ENCODE data around the gene CNTNAP2. TPM values are rescaled to one million over a fixed set of nuclear protein-coding genes. Genes with fewer than 3 reads are reported as not detected.
A peak's percentile ranks its signal among the peaks of the same experiment; 100 is the strongest.

Gene CNTNAP2
- total RNA-seq, 2 donors from 2014 or later: 3.5 to 4.0 TPM

- intact Hi-C loops (cut with DNase I, micrococcal nuclease): no loop called here
- ATAC-seq (no peak), DNase-seq (no peak)
These were observed 2139.8 kb downstream of the CNTNAP2 start for GRCh38 chr7:148256433-148256832.

GRCh38 chr7:148260599-148260998 lies 2144.0 kb downstream of the CNTNAP2 start:
- DNase-seq: no peak
- no peak for ATAC-seq
- intact Hi-C loops (cut with DNase I, micrococcal nuclease): no loop called here

DNA sequence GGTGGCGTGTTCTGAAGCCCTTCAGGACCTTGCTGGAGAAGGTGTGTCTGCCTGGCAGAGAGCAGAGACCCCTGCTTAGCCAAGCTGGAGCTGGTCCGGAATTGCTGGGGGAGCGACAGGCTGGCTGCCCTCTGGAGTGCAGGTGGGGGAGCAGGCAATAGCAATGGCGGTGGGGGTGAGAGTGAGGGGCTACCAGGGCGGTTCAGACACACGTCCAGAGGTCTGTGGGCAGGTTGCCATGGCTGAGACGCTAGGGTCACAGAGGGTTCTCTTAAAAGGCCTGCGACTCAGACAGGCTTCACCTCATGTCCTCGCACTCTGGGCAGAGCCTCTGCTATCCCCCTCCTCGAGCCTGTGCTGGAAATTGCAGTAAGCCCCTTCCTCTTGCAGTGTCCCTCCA lies 2144.9 kb downstream of the CNTNAP2 start:
- ATAC-seq (no peak), DNase-seq (no peak)
- intact Hi-C loops (cut with DNase I, micrococcal nuclease): no loop called here

- DNase-seq: no peak
These were observed 2145.5 kb downstream of the CNTNAP2 start for GRCh38 chr7:148261996-148262688.

GRCh38 chr7:148262721-148263229 lies 2146.2 kb downstream of the CNTNAP2 start:
- peak; percentile 74 for ATAC-seq
- intact Hi-C loops (cut with DNase I, micrococcal nuclease): no loop called here
- DNase-seq: peak; percentile 36 to 70

More at GRCh38 chr7:148261996-148262688, 2145.5 kb downstream of the CNTNAP2 start:
- ATAC-seq: no peak
- intact Hi-C loops (cut with DNase I, micrococcal nuclease): no loop called here

DNA sequence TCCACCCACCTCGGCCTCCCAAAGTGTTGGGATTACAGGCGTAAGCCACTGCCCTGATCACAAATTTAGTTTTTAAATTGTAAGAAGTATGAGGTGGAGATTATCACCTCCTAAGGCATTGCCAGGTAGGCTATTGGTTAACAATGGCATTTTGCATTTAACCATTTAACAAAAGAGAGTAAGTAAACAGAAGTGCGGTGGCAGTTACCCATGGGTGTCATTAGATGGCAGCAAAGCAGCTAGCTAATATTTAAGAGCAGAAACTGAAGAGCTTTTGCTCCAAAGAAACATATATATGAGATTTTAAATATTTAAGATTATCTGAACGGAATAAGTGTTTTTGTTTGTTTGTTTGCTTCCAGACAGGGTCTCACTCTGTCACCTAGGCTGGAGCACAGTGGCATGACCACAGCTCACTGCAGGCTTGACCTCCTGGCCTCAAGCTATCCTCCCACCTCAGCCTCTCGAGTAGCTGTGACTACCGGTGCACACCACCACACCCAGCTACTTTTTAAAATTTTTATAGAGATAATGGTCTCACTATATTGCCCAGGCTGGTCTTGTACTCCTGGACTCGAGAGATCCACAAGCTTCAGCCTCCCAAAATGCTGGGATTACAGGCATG lies 2148.4 kb downstream of the CNTNAP2 start:
- intact Hi-C loops (cut with DNase I, micrococcal nuclease): no loop called here
- DNase-seq (no peak), ATAC-seq (peak; percentile 62)

DNA sequence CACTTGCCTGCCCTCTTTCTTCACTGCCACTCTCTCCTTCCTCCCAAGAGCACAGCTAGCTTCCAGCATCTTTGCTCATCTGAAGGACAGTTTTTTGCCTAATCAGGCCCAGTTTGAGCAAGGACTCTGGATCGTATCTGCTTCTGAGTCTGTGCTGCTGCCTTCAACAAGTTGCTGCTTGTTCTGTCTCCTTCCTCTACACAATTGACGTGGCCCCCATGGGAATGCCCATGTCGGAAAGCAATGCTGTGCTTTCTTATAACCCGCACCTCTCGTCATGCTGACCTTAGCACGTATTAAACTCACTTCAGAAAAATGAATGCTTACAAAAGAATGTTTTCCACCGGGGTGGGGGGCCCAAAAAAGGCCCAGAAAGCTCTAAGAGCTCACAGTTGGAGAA lies 2149.3 kb downstream of the CNTNAP2 start:
- no peak for ATAC-seq
- intact Hi-C loops (cut with DNase I, micrococcal nuclease): no loop called here

DNA sequence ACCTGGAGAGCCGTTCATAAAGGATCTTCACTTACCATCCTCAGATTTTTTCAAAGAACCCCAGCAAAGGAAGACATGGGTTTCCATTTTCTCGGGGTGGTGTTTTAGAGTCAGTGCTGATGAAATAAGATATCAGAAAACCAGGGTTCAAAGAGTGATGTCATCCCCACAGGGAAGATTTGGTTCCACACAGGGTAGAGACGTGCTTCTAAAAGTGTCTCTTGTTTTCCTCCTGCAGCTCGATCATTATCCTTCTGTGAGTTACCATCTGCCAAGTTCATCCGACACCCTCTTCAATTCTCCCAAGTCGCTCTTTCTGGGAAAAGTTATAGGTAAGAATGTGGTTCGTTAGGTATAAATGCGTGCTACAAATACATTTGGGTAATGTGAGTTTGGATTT lies 2150.2 kb downstream of the CNTNAP2 start:
- ATAC-seq (no peak), DNase-seq (no peak)
- intact Hi-C loops (cut with DNase I, micrococcal nuclease): no loop called here

More for the DNA sequence above, 2149.3 kb downstream of the CNTNAP2 start:
- no peak for DNase-seq

DNA sequence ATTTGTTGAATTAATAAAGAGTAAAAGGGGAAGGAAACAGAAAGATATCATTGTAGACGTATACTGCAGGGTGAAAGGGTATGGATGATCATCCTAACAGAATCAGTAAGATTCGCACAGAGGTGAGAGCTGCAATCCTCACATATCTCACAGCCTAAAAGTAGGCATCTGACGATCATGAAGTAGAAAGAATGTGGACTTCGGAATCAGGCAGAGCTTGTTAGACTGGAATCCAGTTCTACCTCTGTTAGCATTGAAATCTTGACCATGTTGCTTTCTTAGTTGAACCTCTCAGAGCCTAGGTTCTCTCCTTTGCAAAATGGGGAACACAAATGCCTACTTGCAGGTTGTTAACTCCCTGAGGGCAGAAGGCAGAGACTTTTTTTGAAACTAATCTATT lies 2154.0 kb downstream of the CNTNAP2 start:
- ATAC-seq: no peak
- intact Hi-C loops (cut with DNase I, micrococcal nuclease): no loop called here
- no peak for DNase-seq

DNA sequence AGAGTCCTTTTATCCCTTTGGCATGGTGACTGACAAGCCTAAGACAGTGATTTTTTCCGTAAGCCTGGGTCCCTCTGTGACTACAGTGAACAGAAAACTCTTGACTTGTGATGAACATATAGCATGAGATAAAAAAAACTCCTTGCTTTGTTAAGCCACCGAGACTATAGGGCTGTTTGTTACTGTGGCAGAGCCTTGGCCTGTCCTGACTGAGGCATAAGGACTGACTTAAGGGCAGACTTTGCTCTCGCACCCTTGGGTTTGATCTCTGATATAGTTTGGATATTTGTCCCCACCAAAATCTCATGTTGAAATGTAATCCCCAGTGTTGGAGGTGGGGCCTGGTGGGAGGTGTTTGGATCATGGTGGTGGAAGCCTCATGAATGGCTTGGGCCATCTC lies 2157.5 kb downstream of the CNTNAP2 start:
- ATAC-seq (no peak), DNase-seq (no peak)
- intact Hi-C loops (cut with DNase I, micrococcal nuclease): no loop called here

GRCh38 chr7:148275359-148275890 lies 2158.8 kb downstream of the CNTNAP2 start:
- intact Hi-C loops (cut with DNase I, micrococcal nuclease): no loop called here
- DNase-seq (no peak), ATAC-seq (no peak)

GRCh38 chr7:148276314-148277041 lies 2159.9 kb downstream of the CNTNAP2 start:
- intact Hi-C loops (cut with DNase I, micrococcal nuclease): no loop called here
- DNase-seq (no peak), ATAC-seq (no peak)

DNA sequence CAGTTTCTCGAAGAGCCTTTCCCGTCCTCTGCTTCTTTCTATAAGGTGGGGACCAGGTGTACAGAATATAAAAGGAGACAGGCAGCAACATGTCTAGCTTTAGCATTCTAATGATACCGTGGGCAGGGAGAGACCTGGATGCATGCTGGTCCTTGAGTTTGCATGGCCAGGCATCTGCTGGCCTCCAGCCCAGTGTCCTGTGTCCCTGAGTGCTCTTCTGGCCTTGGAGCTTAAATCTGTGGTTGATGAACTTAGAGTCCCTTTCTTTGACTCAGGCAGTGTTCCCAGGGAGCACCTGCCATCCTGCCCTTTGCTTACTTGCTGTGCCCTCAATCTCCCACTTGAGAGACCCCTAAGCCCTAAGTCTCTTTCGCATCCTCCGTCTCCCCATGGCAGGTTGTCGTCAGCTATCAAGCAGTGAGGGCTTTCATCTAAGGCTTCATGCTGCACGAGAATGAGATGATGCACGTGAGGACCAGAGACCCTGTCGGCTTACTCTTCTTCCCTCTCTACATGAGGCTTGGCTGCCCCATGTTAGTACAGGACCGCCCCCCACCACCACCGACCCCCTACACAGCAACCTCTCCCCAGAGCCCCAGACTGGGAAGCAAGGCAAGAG lies 2160.6 kb downstream of the CNTNAP2 start:
- intact Hi-C loops (cut with DNase I, micrococcal nuclease): no loop called here
- ATAC-seq (no peak), DNase-seq (no peak)

DNA sequence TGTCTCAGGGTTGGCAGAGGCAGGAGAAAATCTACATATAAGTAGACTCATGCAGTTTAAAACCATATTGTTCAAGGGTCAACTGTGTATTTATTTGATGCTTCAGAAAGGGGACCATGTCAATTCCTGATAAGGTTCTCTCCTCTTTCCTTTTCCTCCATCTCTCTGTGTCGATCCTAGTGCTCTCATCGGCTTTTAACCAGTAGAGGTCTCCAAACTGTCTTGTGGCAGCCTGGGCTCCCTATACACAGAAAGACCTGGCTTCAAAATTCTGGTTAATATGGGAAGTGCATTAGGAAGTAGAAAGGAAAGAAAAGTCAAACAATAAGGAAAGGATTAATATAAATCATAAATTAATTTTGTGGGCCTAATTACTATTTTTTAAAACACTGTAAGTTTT lies 2169.5 kb downstream of the CNTNAP2 start:
- ATAC-seq (peak; percentile 80), DNase-seq (no peak)
- intact Hi-C loops (cut with DNase I, micrococcal nuclease): no loop called here

- intact Hi-C loops (cut with DNase I, micrococcal nuclease): no loop called here
- ATAC-seq (no peak), DNase-seq (no peak)
These were observed 2170.9 kb downstream of the CNTNAP2 start for GRCh38 chr7:148287538-148287937.

DNA sequence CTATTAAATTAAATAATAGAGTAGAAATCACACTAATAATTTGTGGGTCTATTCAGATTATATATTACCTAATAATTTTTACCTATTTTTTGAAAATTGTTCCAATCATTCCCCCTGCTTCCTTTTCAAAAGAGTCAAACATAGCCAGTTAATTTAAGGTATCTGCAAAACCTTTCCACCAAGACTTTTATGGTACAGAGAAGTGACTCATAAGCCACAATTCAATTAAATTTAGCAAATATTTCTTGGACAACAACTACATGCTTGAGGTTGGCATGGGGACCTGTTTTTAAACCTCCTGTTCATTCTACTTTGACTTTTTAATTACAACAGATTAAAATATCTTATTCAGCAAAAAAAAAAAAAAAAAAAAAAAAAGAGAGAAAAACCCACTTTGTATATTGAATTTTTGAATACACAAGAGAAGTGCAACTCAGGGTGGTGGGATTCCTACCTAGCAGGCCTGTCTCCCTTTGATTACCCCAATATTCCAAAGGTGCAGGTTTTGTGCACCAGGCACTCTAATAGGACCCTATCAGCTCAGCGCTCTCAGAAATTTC lies 2172.1 kb downstream of the CNTNAP2 start:
- ATAC-seq (no peak), DNase-seq (no peak)
- intact Hi-C loops (cut with DNase I, micrococcal nuclease): no loop called here

GRCh38 chr7:148289630-148290029 lies 2173.0 kb downstream of the CNTNAP2 start:
- no peak for DNase-seq
- intact Hi-C loops (cut with DNase I, micrococcal nuclease): no loop called here
- no peak for ATAC-seq

- no peak for DNase-seq
- intact Hi-C loops (cut with DNase I, micrococcal nuclease): no loop called here
- ATAC-seq: no peak
These were observed 2173.9 kb downstream of the CNTNAP2 start for GRCh38 chr7:148290538-148290937.

- intact Hi-C loops (cut with DNase I, micrococcal nuclease): no loop called here
- DNase-seq (no peak), ATAC-seq (no peak)
These were observed 2175.2 kb downstream of the CNTNAP2 start for GRCh38 chr7:148291799-148292198.

Measured in left colon (tissue), 2 donors.